OCI-LY3 (cell line): ENCODE results near the gene RIBC1.
"Not testable (repeated sequence)": the region's sequence is repeated elsewhere in the genome, so short reads cannot be mapped to it uniquely, and the experiment has no call there.

Experiments
- H2AFZ ChIP-seq: fragments of 200-600, 300-600 bp; shearing (Covaris generic); 2 replicates; pipeline ENCODE4 v1.6.0; 2014; ENCODE audit warnings: antibody characterized with exemption, low read depth, low read length
- H3K27ac ChIP-seq: fragments of 200-600, 300-600 bp; sonication (generic); 2 replicates; pipeline ENCODE4 v1.5.1; 2014; ENCODE audit warnings: mild to moderate bottlenecking, low read length, moderate library complexity, mixed read lengths
- H3K27me3 ChIP-seq: fragments of 200-600, 300-600 bp; sonication (generic); 2 replicates; pipeline ENCODE4 v1.6.1; 2014; ENCODE audit warnings: low read depth, low read length, mixed read lengths
- H3K36me3 ChIP-seq: fragments of 200-600, 300-600 bp; sonication (generic); replicated peaks from 2 replicates; pipeline ENCODE3; 2014; ENCODE audit warnings: low read depth, low read length, mixed read lengths
- H3K4me1 ChIP-seq: fragments of 300-600, 200-600 bp; sonication (generic); 2 replicates; pipeline ENCODE4 v1.6.1; 2014; ENCODE audit warnings: low read length, mixed read lengths
- H3K4me2 ChIP-seq: fragments of 200-600, 300-600 bp; sonication (generic); 2 replicates; pipeline ENCODE4 v1.6.1; 2014; ENCODE audit warnings: low read length, mixed read lengths
- H3K4me3 ChIP-seq: fragments of 300-600, 200-600 bp; sonication (generic); 2 replicates; pipeline ENCODE4 v1.5.1; 2014; ENCODE audit warnings: antibody characterized with exemption, mild to moderate bottlenecking, low read length, moderate library complexity
- H3K79me2 ChIP-seq: fragments of 300-600, 200-600 bp; shearing (Covaris generic); 2 replicates; pipeline ENCODE4 v1.6.1; 2014; ENCODE audit warnings: mild to moderate bottlenecking, low read length, mixed read lengths
- H3K9ac ChIP-seq: fragments of 300-600, 200-600 bp; shearing (Covaris generic); 2 replicates; pipeline ENCODE4 v1.6.0; 2014; ENCODE audit warnings: mild to moderate bottlenecking, low read length, moderate library complexity
- H3K9me3 ChIP-seq: fragments of 200-600, 300-600 bp; shearing (Covaris generic); 2 replicates; pipeline ENCODE4 v1.6.1; 2014; ENCODE audit warnings: low read length, mixed read lengths; ENCODE audit not compliant: insufficient read depth
- H4K20me1 ChIP-seq: fragments of 200-600, 300-600 bp; sonication (generic); 2 replicates; pipeline ENCODE4 v1.6.1; 2016; ENCODE audit warnings: low read length, mixed read lengths; ENCODE audit not compliant: insufficient read depth
- CTCF ChIP-seq: fragments of 200-600, 300-600 bp; sonication (generic); IDR thresholded peaks from 2 replicates; pipeline ENCODE4 v1.5.1; 2014; ENCODE audit warnings: antibody characterized with exemption, low read length, low read depth
- EZH2phosphoT487 ChIP-seq: fragments of 200-600 bp; shearing (Covaris generic); IDR thresholded peaks from 2 replicates; pipeline ENCODE4 v1.6.1; 2018; ENCODE audit warnings: antibody characterized with exemption, mixed run types, low read depth

RIBC1 gene

GRCh38 chrX:53452812-53453211 lies 30.1 kb downstream of the RIBC1 start:
- no peaks in the 10 kb centered on the region for H3K9me3 ChIP-seq
- H3K27ac ChIP-seq: no peak overlapping the region
- no peaks in the 10 kb centered on the region for H3K79me2 ChIP-seq
- H3K27me3 ChIP-seq: peaks cover 6% of the 10 kb centered on the region
- TF ChIP-seq EZH2phosphoT487 (no peak), CTCF (no peak)
- no peak overlapping the region for H2AFZ ChIP-seq
- H3K4me1 ChIP-seq: no peaks in the 10 kb centered on the region
- H4K20me1 ChIP-seq: no peaks in the 10 kb centered on the region
- no peak overlapping the region for H3K9ac ChIP-seq
- no peaks in the 10 kb centered on the region for H3K36me3 ChIP-seq
- no peak overlapping the region for H3K4me2 ChIP-seq
- H3K4me3 ChIP-seq: no peak overlapping the region

GRCh38 chrX:53456254-53456653 lies 33.6 kb downstream of the RIBC1 start:
- Histone ChIP-seq H3K79me2 (no peaks in the 10 kb centered on the region), H3K4me1 (no peaks in the 10 kb centered on the region), H3K36me3 (no peaks in the 10 kb centered on the region), H3K27ac (no peak overlapping the region), H3K9ac (no peak overlapping the region), H3K27me3 (peaks cover 6% of the 10 kb centered on the region), H3K4me2 (no peak overlapping the region), H2AFZ (no peak overlapping the region), H3K9me3 (no peaks in the 10 kb centered on the region), H3K4me3 (no peak overlapping the region), H4K20me1 (no peaks in the 10 kb centered on the region)
- TF ChIP-seq EZH2phosphoT487: no peak
- no peak for TF ChIP-seq CTCF

- no peak overlapping the region for H3K9ac ChIP-seq
- H4K20me1 ChIP-seq: no peaks in the 10 kb centered on the region
- H3K27me3 ChIP-seq: peaks cover 6% of the 10 kb centered on the region
- H3K4me1 ChIP-seq: no peaks in the 10 kb centered on the region
- H2AFZ ChIP-seq: no peak overlapping the region
- no peaks in the 10 kb centered on the region for H3K9me3 ChIP-seq
- peak; percentile 36 for TF ChIP-seq CTCF
- TF ChIP-seq EZH2phosphoT487: no peak
- no peak overlapping the region for H3K27ac ChIP-seq
- no peaks in the 10 kb centered on the region for H3K79me2 ChIP-seq
- H3K4me3 ChIP-seq: no peak overlapping the region
- peak overlapping the region; percentile 22 for H3K4me2 ChIP-seq
- H3K36me3 ChIP-seq: no peaks in the 10 kb centered on the region
Observed at GRCh38 chrX:53458082-53458481, 35.4 kb downstream of the RIBC1 start.

GRCh38 chrX:53468659-53469058 lies 46.0 kb downstream of the RIBC1 start:
- H3K79me2 ChIP-seq, H2AFZ ChIP-seq: not testable (repeated sequence)

GRCh38 chrX:53471346-53471745 lies 48.7 kb downstream of the RIBC1 start:
- H3K27me3 ChIP-seq: no peaks in the 10 kb centered on the region
- no peaks in the 10 kb centered on the region for H3K36me3 ChIP-seq
- no peak overlapping the region for H3K9ac ChIP-seq
- H4K20me1 ChIP-seq: no peaks in the 10 kb centered on the region
- H3K4me2 ChIP-seq: no peak overlapping the region
- no peaks in the 10 kb centered on the region for H3K9me3 ChIP-seq
- H3K79me2 ChIP-seq: no peaks in the 10 kb centered on the region
- TF ChIP-seq CTCF (no peak), EZH2phosphoT487 (no peak)
- no peak overlapping the region for H3K27ac ChIP-seq
- H3K4me3 ChIP-seq: no peak overlapping the region
- H3K4me1 ChIP-seq: peaks cover 4% of the 10 kb centered on the region; the same call in 1 of the 2 replicates
- H2AFZ ChIP-seq: no peak overlapping the region

More at GRCh38 chrX:53468659-53469058, 46.0 kb downstream of the RIBC1 start:
- H3K36me3 ChIP-seq, H3K4me3 ChIP-seq, H3K9me3 ChIP-seq, H3K4me1 ChIP-seq, H3K9ac ChIP-seq, H3K27me3 ChIP-seq, H3K4me2 ChIP-seq, H3K27ac ChIP-seq, H4K20me1 ChIP-seq: not testable (repeated sequence)
